Left kidney (tissue), 2 donors: ENCODE results near the gene OVAAL. TPM values are rescaled to one million over a fixed set of nuclear protein-coding genes. Genes with fewer than 3 reads are reported as not detected.
A peak's percentile ranks its signal among the peaks of the same experiment; 100 is the strongest.

Source experiments
- DNase-seq: peaks from one replicate; pipeline ENCODE4 v3.0.0-alpha.2; 2013
- polyA plus RNA-seq: library from polyadenylated mRNA; unstranded; fragments of 120-200 nt; gene quantifications from one replicate; pipeline ENCODE4 v1.2.1, GENCODE V29; 2013; ENCODE audit not compliant: insufficient read length

The OVAAL gene
- polyA plus RNA-seq, 1 donor = not detected

DNA sequence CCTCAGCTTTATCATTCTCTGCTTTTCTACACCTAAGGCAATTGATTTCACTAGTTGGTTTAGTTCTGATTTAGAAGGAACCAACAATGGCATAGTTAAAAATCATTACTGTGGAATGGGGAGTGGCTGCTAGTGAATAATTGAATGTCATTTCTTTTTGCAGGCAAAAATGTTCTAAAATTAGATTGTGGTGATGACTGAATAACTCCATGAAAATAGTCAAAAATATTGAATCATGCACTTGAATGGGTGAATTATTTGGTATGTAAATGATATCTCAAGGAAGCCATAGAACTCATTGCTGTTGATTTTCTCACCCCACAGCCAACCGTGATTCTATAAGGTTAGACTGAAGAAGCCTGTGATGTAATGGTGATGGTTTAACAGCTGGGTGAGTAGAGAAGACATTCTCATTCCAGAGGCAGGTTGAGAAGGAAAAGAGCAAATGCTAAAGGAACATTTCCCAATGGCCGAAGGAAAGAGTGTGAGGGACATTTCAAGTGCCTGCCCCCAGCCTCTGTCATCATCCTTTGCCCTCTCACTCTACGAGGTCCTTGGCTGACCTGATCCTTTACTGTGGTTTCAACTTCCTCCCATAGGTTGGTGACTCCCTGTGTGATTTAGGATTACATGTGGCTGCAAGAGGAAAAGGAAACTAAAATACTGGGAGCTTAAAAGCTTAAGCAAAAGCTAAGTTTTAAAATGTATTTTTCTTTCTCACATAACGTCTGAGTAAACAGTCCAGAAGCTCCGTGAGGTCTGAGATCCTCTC is 12.5 kb downstream of the OVAAL start:
- DNase-seq = no peak

GRCh38 chr1:180571832-180572636 is 13.3 kb downstream of the OVAAL start:
- no peak for DNase-seq

GRCh38 chr1:180572760-180573159 is 14.0 kb downstream of the OVAAL start:
- DNase-seq = no peak

DNA sequence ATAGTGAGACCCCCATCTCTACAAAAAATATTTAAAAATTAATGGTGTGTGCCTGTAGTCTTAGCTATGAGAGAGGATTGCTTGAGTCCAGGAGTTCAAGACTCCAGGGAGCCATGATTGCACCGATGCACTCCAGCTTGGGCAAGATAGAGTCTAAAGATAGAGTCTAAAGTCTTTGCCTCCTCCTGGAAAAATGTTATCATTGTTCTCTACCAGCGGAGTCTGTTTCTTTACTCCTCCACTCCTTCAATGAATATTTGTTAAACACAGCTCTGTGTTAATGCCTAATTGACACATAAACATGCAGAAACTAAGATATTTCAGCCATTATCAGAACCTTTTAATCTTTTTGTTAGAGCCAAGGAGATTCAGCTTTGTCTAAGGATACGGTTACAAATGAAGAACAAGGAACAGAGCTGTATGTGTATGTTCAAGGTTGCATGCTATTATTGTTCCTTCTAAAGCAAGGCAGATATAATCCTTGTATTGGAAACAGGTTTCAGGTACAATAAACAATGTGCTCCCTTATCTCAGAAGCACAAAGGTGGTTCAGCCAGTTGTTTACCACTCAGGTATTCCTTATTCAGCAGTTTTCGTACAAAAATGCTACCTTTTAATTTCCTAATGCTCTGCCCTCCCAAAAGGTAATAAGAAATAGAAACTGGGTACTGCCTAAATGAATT is 15.4 kb downstream of the OVAAL start:
- no peak for DNase-seq

- DNase-seq = no peak
These were observed 18.6 kb downstream of the OVAAL start for GRCh38 chr1:180577361-180577760.

GRCh38 chr1:180579961-180580611 is 21.3 kb downstream of the OVAAL start:
- DNase-seq = peak; percentile 49

- DNase-seq = no peak
These were observed 22.9 kb downstream of the OVAAL start for GRCh38 chr1:180581635-180582039.

- no peak for DNase-seq
These were observed 26.1 kb downstream of the OVAAL start for GRCh38 chr1:180584869-180585268.

- no peak for DNase-seq
These were observed 27.2 kb downstream of the OVAAL start for GRCh38 chr1:180585994-180586359.

DNA sequence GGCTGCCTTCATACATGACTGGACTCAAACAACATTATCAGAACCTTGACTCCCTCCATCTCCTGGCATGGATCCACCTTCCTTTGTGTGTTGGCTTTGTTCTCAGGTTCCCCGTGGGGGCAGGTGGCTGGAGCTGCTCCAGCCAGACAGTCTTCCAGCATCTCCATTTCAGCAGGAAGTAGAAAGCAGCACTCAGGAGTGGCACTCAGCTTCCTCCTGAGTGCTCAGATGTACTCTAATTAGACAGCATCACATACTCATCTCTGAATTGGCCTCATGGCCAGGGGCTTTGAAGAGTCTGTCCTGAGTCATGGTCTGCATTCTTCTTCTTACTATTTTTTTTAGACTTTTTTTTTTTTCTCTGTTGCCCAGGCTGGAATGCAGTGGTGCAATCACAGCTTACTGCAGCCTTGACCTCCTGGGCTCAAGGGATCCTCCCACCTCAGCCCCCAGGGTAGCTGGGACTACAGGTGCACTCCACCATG is 27.9 kb downstream of the OVAAL start:
- DNase-seq = peak; percentile 32

- DNase-seq = no peak
These were observed 29.4 kb downstream of the OVAAL start for GRCh38 chr1:180588121-180588520.

- DNase-seq = no peak
These were observed 32.1 kb downstream of the OVAAL start for GRCh38 chr1:180590889-180591288.

- no peak for DNase-seq
These were observed 34.6 kb downstream of the OVAAL start for GRCh38 chr1:180593382-180593781.

DNA sequence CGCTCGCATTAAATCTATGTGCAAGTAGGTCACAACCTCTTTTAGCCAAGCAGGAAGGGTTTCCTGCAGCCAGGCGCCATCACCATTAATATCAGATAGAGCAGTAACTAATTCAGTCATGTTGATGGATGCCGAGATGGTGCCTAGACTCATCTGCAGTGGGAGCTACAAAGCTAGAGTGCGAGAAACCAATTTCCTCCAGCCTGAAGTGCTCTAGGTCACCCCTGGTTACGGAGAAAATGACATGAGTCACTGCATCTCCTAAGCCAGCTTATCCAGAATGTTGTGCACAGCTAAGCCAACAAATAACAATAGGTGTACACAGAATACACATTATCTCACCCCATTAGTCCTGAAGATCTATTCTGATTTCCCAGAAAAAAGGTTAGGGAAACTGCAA is 36.0 kb downstream of the OVAAL start:
- DNase-seq = no peak

GRCh38 chr1:180595966-180596365 is 37.2 kb downstream of the OVAAL start:
- no peak for DNase-seq

DNA sequence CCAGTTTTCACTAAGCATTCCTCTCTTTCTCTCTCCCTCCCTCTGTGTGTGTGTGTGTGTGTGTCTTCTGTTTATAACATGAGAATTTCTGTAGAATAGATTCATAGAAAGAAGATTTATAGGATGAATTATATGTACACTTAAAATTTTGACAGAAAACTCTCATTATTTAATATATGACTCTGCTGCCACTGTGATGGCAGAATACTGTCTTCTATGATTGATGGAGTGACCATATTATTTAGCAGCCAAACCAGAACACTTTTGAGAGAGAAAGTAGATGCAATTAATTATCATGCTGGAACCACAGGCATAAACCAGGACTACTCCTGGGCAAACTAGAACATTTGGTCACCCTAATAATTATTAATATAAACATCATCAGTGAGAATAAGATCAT is 38.8 kb downstream of the OVAAL start:
- DNase-seq = no peak

GRCh38 chr1:180598333-180598974 is 39.7 kb downstream of the OVAAL start:
- peak; percentile 51 for DNase-seq

DNA sequence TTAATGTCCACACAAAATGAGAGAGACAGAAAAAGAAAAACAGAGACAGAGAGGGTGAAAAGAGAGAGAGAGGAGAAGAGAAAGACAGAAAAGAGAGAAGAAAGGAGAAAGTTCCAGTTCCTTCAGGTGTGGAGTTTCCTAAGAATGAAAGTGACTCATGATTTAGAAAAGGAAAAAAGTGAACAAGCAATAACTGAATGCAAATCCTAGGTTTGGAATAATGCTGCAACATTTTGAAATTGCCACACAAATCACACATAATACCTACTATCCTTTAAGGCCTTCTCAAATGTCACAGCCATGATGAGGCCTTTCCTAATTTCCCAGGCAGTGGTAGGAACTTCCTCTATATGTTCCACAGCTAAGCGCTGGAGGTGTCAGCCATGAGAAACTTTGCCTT is 41.6 kb downstream of the OVAAL start:
- no peak for DNase-seq

DNA sequence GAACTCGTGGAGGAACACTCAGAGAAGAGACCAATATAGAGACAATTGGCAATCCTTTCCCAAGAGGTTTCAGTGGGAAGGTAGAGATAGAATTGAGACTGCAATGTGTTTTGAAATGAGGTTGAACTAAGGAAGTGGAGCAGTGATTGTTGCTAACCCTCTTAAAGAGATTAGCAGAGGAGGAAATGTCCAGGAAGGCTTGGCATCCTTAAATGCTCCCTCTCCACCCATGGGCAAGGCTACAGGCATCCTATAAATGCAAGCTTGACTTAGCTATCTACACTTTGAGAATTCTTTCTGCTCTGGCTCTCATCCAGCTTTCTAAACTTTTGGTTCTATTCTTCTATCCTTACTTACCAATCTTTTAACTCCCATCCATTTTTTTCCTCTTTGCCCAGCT is 42.7 kb downstream of the OVAAL start:
- no peak for DNase-seq

- DNase-seq = no peak
These were observed 44.6 kb downstream of the OVAAL start for GRCh38 chr1:180603223-180603849.

DNA sequence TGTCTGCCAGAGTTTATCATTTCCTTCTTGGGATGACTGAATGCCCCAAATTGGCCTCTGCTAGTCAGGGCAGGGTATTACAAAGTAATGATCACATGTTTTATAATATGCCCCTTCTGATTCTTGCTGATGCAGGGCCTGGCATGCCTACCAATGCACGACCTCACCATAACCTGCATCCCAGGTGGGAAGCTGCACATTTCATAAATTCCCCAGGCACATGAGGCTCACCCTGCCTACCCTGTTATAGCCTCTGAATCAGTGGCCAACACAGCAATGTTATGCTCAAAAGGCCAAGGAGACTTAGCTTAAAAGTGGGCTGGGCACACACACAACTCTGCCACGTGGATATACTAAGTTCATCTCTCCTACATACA is 45.1 kb downstream of the OVAAL start:
- DNase-seq = no peak
